ENCODE results near the gene CELSR1. TPM values are rescaled to one million over a fixed set of nuclear protein-coding genes. Genes with fewer than 3 reads are reported as not detected.
"Not testable (repeated sequence)": the region's sequence is repeated elsewhere in the genome, so short reads cannot be mapped to it uniquely, and the experiment has no call there.

CELSR1 gene
- total RNA-seq, 1 experiment from 2014 or later: 33.2 TPM

- Mint-ChIP-seq H3K27me3 (ENCODE audit: insufficient read depth, unreplicated experiment) (no peaks in the 10 kb centered on the region), H3K36me3 (ENCODE audit: insufficient read depth, unreplicated experiment) (peaks cover 6% of the 10 kb centered on the region), H3K4me1 (ENCODE audit: low read depth, unreplicated experiment) (no peaks in the 10 kb centered on the region), H3K9me3 (ENCODE audit: unreplicated experiment) (no peaks in the 10 kb centered on the region), H3K27ac (ENCODE audit: unreplicated experiment) (no peak overlapping the region), H3K4me3 (ENCODE audit: unreplicated experiment) (no peak overlapping the region)
- BruUV-seq (replicated peaks): no TSS peak
- POLR2A ChIA-PET: no interaction called here
- CTCF ChIA-PET: no interaction called here
- intact Hi-C loops (cut with micrococcal nuclease; ENCODE audit: unreplicated experiment): no loop called here
- Histone ChIP-seq H3K36me3 (ENCODE audit: control insufficient read depth, insufficient read depth, low read length) (no peaks in the 10 kb centered on the region), H3K4me3 (ENCODE audit: low read depth, low read length) (no peak overlapping the region), H3K9me3 (no peaks in the 10 kb centered on the region), H3K4me1 (peaks cover 3% of the 10 kb centered on the region; the same call in 1 of the 2 replicates), H3K27me3 (replicated peaks; ENCODE audit: control insufficient read depth, insufficient read depth, low read length) (no peaks in the 10 kb centered on the region)
- no peak for TF ChIP-seq CTCF (IDR thresholded peaks at IDR 0.05; ENCODE audit: insufficient read depth in 1 of 2, low read depth in 1 of 2, low read length in 1 of 2, severe bottlenecking in 1 of 2, unreplicated experiment in 1 of 2)
- DNase-seq: no peak
Measured at GRCh38 chr22:46518038-46518437, 19.4 kb downstream of the CELSR1 start.

- Histone ChIP-seq H3K27me3 (replicated peaks; ENCODE audit: control insufficient read depth, insufficient read depth, low read length) (no peaks in the 10 kb centered on the region), H3K9me3 (no peaks in the 10 kb centered on the region), H3K4me1 (no peaks in the 10 kb centered on the region), H3K36me3 (ENCODE audit: control insufficient read depth, insufficient read depth, low read length) (no peaks in the 10 kb centered on the region), H3K4me3 (ENCODE audit: low read depth, low read length) (no peak overlapping the region)
- Mint-ChIP-seq H3K27me3 (ENCODE audit: insufficient read depth, unreplicated experiment) (no peaks in the 10 kb centered on the region), H3K27ac (ENCODE audit: unreplicated experiment) (no peak overlapping the region), H3K4me3 (ENCODE audit: unreplicated experiment) (no peak overlapping the region), H3K4me1 (ENCODE audit: low read depth, unreplicated experiment) (no peaks in the 10 kb centered on the region), H3K9me3 (ENCODE audit: unreplicated experiment) (no peaks in the 10 kb centered on the region), H3K36me3 (ENCODE audit: insufficient read depth, unreplicated experiment) (peaks cover 12% of the 10 kb centered on the region)
- ChIA-PET CTCF (interaction anchor here (0.7 kb wide), 1 partner anchor 25 kb away, joined by 5 read pairs; no protein-coding TSS in a partner anchor), POLR2A (no interaction called here)
- TF ChIP-seq CTCF (IDR thresholded peaks at IDR 0.05; ENCODE audit: insufficient read depth in 1 of 2, low read depth in 1 of 2, low read length in 1 of 2, severe bottlenecking in 1 of 2, unreplicated experiment in 1 of 2): no peak
- intact Hi-C loops (cut with micrococcal nuclease; ENCODE audit: unreplicated experiment): no loop called here
- BruUV-seq (replicated peaks): no TSS peak
- DNase-seq: no peak
Measured at GRCh38 chr22:46517255-46517761, 20.1 kb downstream of the CELSR1 start.

- intact Hi-C loops (cut with micrococcal nuclease; ENCODE audit: unreplicated experiment): no loop called here
- DNase-seq: no peak
- no peaks in the 10 kb centered on the region for H3K27me3 Mint-ChIP-seq (ENCODE audit: insufficient read depth, unreplicated experiment)
- ChIA-PET POLR2A (interaction anchor here (0.7 kb wide), 1 partner anchor 139 kb away, joined by 3 read pairs; no protein-coding TSS in a partner anchor), CTCF (interaction anchor here (0.6 to 0.7 kb wide), 2 partner anchors 26 to 1739 kb away, joined by 3 to 5 read pairs; no protein-coding TSS in a partner anchor)
- BruUV-seq (replicated peaks): no TSS peak
- no peak for TF ChIP-seq CTCF (IDR thresholded peaks at IDR 0.05; ENCODE audit: insufficient read depth in 1 of 2, low read depth in 1 of 2, low read length in 1 of 2, severe bottlenecking in 1 of 2, unreplicated experiment in 1 of 2)
- H3K36me3 Mint-ChIP-seq (ENCODE audit: insufficient read depth, unreplicated experiment): peaks cover 12% of the 10 kb centered on the region
- H3K4me3 ChIP-seq (ENCODE audit: low read depth, low read length): no peak overlapping the region
- no peaks in the 10 kb centered on the region for H3K27me3 ChIP-seq (replicated peaks; ENCODE audit: control insufficient read depth, insufficient read depth, low read length)
- H3K9me3 Mint-ChIP-seq (ENCODE audit: unreplicated experiment): no peaks in the 10 kb centered on the region
- no peaks in the 10 kb centered on the region for H3K36me3 ChIP-seq (ENCODE audit: control insufficient read depth, insufficient read depth, low read length)
- H3K9me3 ChIP-seq: no peaks in the 10 kb centered on the region
- H3K4me3 Mint-ChIP-seq (ENCODE audit: unreplicated experiment): no peak overlapping the region
- H3K4me1 Mint-ChIP-seq (ENCODE audit: low read depth, unreplicated experiment): no peaks in the 10 kb centered on the region
- no peaks in the 10 kb centered on the region for H3K4me1 ChIP-seq
- H3K27ac Mint-ChIP-seq (ENCODE audit: unreplicated experiment): no peak overlapping the region
Measured at GRCh38 chr22:46516638-46517037, 20.8 kb downstream of the CELSR1 start.

- peaks cover 12% of the 10 kb centered on the region for H3K36me3 Mint-ChIP-seq (ENCODE audit: insufficient read depth, unreplicated experiment)
- H3K4me3 Mint-ChIP-seq (ENCODE audit: unreplicated experiment); intact Hi-C loops (cut with micrococcal nuclease; ENCODE audit: unreplicated experiment); H3K4me3 ChIP-seq (ENCODE audit: low read depth, low read length); H3K27ac Mint-ChIP-seq (ENCODE audit: unreplicated experiment); H3K4me1 Mint-ChIP-seq (ENCODE audit: low read depth, unreplicated experiment); H3K27me3 Mint-ChIP-seq (ENCODE audit: insufficient read depth, unreplicated experiment); H3K4me1 ChIP-seq; H3K9me3 ChIP-seq; BruUV-seq (replicated peaks); H3K27me3 ChIP-seq (replicated peaks; ENCODE audit: control insufficient read depth, insufficient read depth, low read length); H3K36me3 ChIP-seq (ENCODE audit: control insufficient read depth, insufficient read depth, low read length); DNase-seq; H3K9me3 Mint-ChIP-seq (ENCODE audit: unreplicated experiment): not testable (repeated sequence)
- ChIA-PET POLR2A (interaction anchor here (0.7 kb wide), 1 partner anchor 139 kb away, joined by 3 read pairs; no protein-coding TSS in a partner anchor), CTCF (interaction anchor here (0.6 kb wide), 1 partner anchor 1740 kb away, joined by 3 read pairs; no protein-coding TSS in a partner anchor)
Measured at GRCh38 chr22:46516112-46516487, 21.3 kb downstream of the CELSR1 start.
